ENCODE results near the gene ZBTB32.

DNA sequence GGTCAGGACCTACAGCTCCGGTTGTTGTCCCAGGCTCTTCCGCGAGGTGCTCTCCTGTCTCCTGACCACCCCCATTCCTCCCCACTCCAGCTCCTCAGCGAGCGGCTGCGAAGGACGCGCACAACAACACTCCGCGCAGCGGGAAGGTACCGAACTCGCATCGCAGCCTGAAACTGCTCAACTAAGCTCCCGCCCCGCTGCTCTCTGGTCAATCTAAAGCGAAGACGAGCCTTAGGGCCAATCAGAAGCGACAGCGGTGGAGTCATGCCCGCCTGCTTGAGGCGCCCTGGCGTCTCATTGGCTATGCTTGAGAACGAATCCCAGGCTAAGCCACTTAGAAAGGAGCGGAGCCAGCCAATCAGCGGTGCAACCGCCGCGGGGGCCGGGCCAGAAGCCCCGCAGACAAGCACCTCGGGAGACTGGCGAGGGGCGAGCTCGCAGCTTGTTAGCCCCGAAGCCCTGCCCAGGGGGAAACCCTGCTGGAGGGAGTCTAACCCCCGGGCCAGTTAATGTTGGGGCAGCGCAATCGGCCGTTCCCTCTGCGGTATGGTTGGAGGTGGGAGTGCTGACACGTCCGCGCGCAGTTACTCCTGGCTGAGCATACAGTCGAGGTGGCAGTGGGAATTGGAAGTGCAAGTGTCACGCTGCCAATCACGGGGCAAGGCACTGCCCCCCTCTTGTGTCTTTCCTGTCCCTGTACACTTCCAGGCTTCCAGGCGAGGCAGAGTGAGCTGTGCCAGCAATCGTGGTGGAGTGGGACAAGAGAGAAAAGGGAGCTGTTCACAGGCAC lies 1.9 kb upstream of the ZBTB32 start:
- TF ChIP-seq POLR2AphosphoS5 (IDR thresholded peaks at IDR 0.05; ENCODE audit: borderline replicate concordance, low read depth, low read length) = no peak
- TF ChIP-seq EZH2 (IDR thresholded peaks at IDR 0.05) = no peak
